Activated CD4-positive, alpha-beta T cell treated with anti-CD3 and anti-CD28 coated beads, Interleukin-2, amount 10 ng/mL, durations not matched to agents 24 days and 14 days (primary cell): ENCODE data around the gene TEK. TPM values are rescaled to one million over a fixed set of nuclear protein-coding genes. Genes with fewer than 3 reads are reported as not detected.
"Not testable (repeated sequence)": the region's sequence is repeated elsewhere in the genome, so short reads cannot be mapped to it uniquely, and the experiment has no call there.

Source experiments
- DNase-seq: peaks from one replicate; pipeline ENCODE4 v3.0.0; 2022
- H3K27ac Mint-ChIP-seq: one replicate; pipeline ENCODE4 v1.8.0; 2022; ENCODE audit warnings: mild to moderate bottlenecking, mixed read lengths
- H3K27me3 Mint-ChIP-seq: one replicate; pipeline ENCODE4 v1.8.0; 2022; ENCODE audit warnings: mixed read lengths
- H3K36me3 Mint-ChIP-seq: one replicate; pipeline ENCODE4 v1.8.0; 2022; ENCODE audit warnings: low read depth, mild to moderate bottlenecking, mixed read lengths
- H3K4me1 Mint-ChIP-seq: one replicate; pipeline ENCODE4 v1.8.0; 2021; ENCODE audit warnings: mixed read lengths
- H3K4me3 Mint-ChIP-seq: one replicate; pipeline ENCODE4 v1.8.0; 2022; ENCODE audit warnings: mild to moderate bottlenecking, moderate library complexity, mixed read lengths
- H3K9me3 Mint-ChIP-seq: one replicate; pipeline ENCODE4 v1.8.0; 2021; ENCODE audit warnings: mixed read lengths
- intact Hi-C: fragments of 100-400 bp; cut with micrococcal nuclease; formaldehyde crosslinking; loops from one replicate; pipeline ENCODE4 v1.15.1; 2023
- total RNA-seq: library from RNA; stranded (reverse); gene quantifications from 2 replicates; pipeline ENCODE4 v1.2.3, GENCODE V29; 2022

The TEK gene
- total RNA-seq, 1 donor from 2014 or later, result not detected

DNA sequence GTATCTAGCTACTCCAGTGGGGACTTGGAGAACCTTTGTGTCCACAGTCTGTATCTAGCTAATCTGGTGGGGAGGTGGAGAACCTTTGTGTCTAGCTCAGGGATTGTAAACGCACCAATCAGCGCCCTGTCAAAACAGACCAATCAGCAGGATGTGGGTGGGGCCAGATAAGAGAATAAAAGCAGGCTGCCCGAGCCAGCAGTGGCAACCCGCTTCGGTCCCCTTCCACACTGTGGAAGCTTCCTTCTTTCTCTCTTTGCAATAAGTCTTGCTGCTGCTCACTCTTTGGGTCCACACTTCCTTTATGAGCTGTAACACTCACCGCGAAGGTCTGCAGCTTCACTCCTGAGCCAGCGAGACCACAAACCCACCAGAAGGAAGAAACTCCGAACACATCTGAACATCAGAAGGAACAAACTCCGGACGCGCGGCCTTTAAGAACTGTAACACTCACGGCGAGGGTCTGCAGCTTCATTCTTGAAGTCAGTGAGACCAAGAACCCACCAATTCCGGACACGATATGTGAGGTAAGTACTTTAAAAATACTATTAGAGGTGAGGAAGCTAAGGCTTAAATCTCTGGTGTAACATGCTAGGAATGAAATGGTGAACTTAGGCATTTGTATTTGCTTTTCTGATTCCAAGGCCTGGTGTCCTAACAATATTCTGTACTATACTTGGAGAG is 15.5 kb upstream of the TEK start:
- not testable (repeated sequence) for H3K27ac Mint-ChIP-seq, H3K36me3 Mint-ChIP-seq, H3K4me1 Mint-ChIP-seq, DNase-seq, H3K9me3 Mint-ChIP-seq, H3K27me3 Mint-ChIP-seq
- intact Hi-C loops, result loop anchor here (10.0 kb wide), 1 partner anchor 59 kb away; no protein-coding TSS in a partner anchor
- peak overlapping the region; percentile 13 for H3K4me3 Mint-ChIP-seq

GRCh38 chr9:27094640-27095298 is 14.3 kb upstream of the TEK start:
- Mint-ChIP-seq H3K9me3 (no peaks in the 10 kb centered on the region), H3K27me3 (peaks cover 5% of the 10 kb centered on the region), H3K4me3 (no peak overlapping the region), H3K36me3 (no peaks in the 10 kb centered on the region), H3K4me1 (peaks cover 2% of the 10 kb centered on the region), H3K27ac (no peak overlapping the region)
- intact Hi-C loops, result loop anchor here (10.0 kb wide), 1 partner anchor 60 kb away; no protein-coding TSS in a partner anchor
- no peak for DNase-seq

- Mint-ChIP-seq H3K9me3 (no peaks in the 10 kb centered on the region), H3K4me3 (no peak overlapping the region)
Measured at GRCh38 chr9:27107241-27107640, 1.8 kb upstream of the TEK start.

DNA sequence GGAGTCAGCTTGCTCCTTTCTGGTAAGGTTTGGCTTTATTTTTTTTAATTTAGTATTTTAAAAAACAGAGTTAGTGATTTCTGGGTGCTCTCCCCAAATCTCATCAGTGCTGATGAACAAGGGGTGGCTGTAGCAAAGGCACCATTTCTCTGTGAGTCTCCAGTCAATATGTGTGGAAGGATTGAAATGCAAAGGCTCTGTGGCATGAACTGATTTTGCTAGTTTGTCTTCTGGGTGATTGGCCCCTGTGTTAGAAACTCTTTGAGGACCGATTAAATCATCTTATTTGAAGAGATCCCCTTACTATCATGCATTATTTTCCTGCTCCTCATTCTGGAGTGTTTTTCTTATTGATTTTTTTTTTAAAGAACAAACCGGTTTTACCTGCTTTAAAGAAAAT is 596 bp downstream of the TEK start:
- intact Hi-C loops, result no loop called here
- Mint-ChIP-seq H3K27ac (no peak overlapping the region), H3K27me3 (peaks cover 3% of the 10 kb centered on the region), H3K36me3 (no peaks in the 10 kb centered on the region), H3K9me3 (no peaks in the 10 kb centered on the region), H3K4me3 (no peak overlapping the region), H3K4me1 (no peaks in the 10 kb centered on the region)
- no peak for DNase-seq

More at GRCh38 chr9:27107241-27107640, 1.8 kb upstream of the TEK start:
- Mint-ChIP-seq H3K36me3 (no peaks in the 10 kb centered on the region), H3K27ac (no peak overlapping the region), H3K4me1 (no peaks in the 10 kb centered on the region), H3K27me3 (peaks cover 3% of the 10 kb centered on the region)
- DNase-seq, result no peak
- intact Hi-C loops, result no loop called here

DNA sequence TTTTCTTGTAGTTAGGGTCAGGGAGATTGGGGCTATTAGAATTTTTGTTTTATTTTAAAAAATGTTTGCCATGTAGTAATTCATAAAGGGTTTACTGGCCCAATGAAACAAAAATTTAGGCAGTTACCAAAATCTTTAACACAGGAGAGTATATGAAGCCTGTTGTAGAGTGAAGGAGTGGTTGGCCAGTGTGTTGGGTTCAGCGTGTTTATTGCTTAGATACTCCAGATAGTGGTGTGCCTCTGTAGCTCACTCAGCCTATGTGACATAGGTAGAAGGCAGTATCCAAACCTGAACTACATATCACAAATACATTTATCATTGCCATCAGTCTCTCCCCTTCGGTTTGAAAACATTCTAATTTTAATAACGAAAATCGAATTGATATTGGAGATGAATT is 1.2 kb downstream of the TEK start:
- H3K27ac Mint-ChIP-seq, result no peak overlapping the region
- no peak for DNase-seq
- no peaks in the 10 kb centered on the region for H3K4me1 Mint-ChIP-seq
- H3K9me3 Mint-ChIP-seq, result no peaks in the 10 kb centered on the region
- no peak overlapping the region for H3K4me3 Mint-ChIP-seq
- no peaks in the 10 kb centered on the region for H3K36me3 Mint-ChIP-seq
- intact Hi-C loops, result no loop called here
- H3K27me3 Mint-ChIP-seq, result peaks cover 3% of the 10 kb centered on the region

GRCh38 chr9:27112235-27112634 is 3.2 kb downstream of the TEK start:
- intact Hi-C loops, result no loop called here
- Mint-ChIP-seq H3K36me3 (no peaks in the 10 kb centered on the region), H3K27me3 (peaks cover 2% of the 10 kb centered on the region), H3K9me3 (no peaks in the 10 kb centered on the region), H3K4me3 (no peak overlapping the region), H3K4me1 (no peaks in the 10 kb centered on the region), H3K27ac (no peak overlapping the region)
- DNase-seq, result no peak

- Mint-ChIP-seq H3K4me3 (no peak overlapping the region), H3K27me3 (no peaks in the 10 kb centered on the region), H3K9me3 (no peaks in the 10 kb centered on the region), H3K27ac (no peak overlapping the region), H3K36me3 (no peaks in the 10 kb centered on the region), H3K4me1 (no peaks in the 10 kb centered on the region)
- no peak for DNase-seq
- intact Hi-C loops, result no loop called here
Measured at GRCh38 chr9:27117489-27118135, 8.6 kb downstream of the TEK start.

- no peaks in the 10 kb centered on the region for H3K9me3 Mint-ChIP-seq
- no peak overlapping the region for H3K4me3 Mint-ChIP-seq
Measured at GRCh38 chr9:27118916-27119315, 9.9 kb downstream of the TEK start.

DNA sequence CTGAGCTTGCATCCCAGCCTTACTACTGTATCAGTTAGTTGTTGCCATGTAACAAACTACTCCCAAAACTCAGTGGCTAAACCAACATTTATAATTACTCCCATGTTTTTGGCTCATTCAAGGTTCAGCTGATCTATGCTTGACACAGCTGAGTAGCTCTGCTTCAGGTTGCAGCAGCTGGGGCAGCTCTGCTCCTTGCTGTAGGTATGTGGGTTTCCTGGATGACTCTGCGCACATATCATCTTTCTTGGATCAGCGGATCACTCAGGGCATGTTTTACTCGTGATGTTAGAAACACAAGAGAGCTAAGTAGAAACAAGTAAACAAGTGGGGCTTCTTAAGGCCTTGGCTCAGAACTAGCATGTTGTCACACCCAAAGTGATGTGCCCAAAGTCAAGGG is 15.1 kb downstream of the TEK start:
- Mint-ChIP-seq H3K36me3 (no peaks in the 10 kb centered on the region), H3K27me3 (no peaks in the 10 kb centered on the region)
- intact Hi-C loops, result no loop called here

More at GRCh38 chr9:27118916-27119315, 9.9 kb downstream of the TEK start:
- no peak for DNase-seq
- Mint-ChIP-seq H3K4me1 (no peaks in the 10 kb centered on the region), H3K27ac (no peak overlapping the region), H3K36me3 (no peaks in the 10 kb centered on the region), H3K27me3 (no peaks in the 10 kb centered on the region)
- intact Hi-C loops, result no loop called here

GRCh38 chr9:27125030-27125429 is 16.0 kb downstream of the TEK start:
- H3K27ac Mint-ChIP-seq, result no peak overlapping the region
- H3K27me3 Mint-ChIP-seq, result no peaks in the 10 kb centered on the region
- H3K4me3 Mint-ChIP-seq, result no peak overlapping the region
- H3K9me3 Mint-ChIP-seq, result no peaks in the 10 kb centered on the region
- intact Hi-C loops, result no loop called here
- H3K4me1 Mint-ChIP-seq, result no peaks in the 10 kb centered on the region
- no peaks in the 10 kb centered on the region for H3K36me3 Mint-ChIP-seq
- no peak for DNase-seq

More for the DNA sequence above, 15.1 kb downstream of the TEK start:
- Mint-ChIP-seq H3K4me1 (no peaks in the 10 kb centered on the region), H3K9me3 (no peaks in the 10 kb centered on the region), H3K4me3 (no peak overlapping the region), H3K27ac (no peak overlapping the region)
- no peak for DNase-seq

- Mint-ChIP-seq H3K9me3 (no peaks in the 10 kb centered on the region), H3K27me3 (no peaks in the 10 kb centered on the region), H3K36me3 (no peaks in the 10 kb centered on the region), H3K27ac (no peak overlapping the region), H3K4me1 (no peaks in the 10 kb centered on the region), H3K4me3 (no peak overlapping the region)
- no peak for DNase-seq
- intact Hi-C loops, result no loop called here
Measured at GRCh38 chr9:27125936-27126335, 16.9 kb downstream of the TEK start.

- Mint-ChIP-seq H3K36me3 (no peaks in the 10 kb centered on the region), H3K4me3 (no peak overlapping the region), H3K4me1 (no peaks in the 10 kb centered on the region), H3K27me3 (no peaks in the 10 kb centered on the region), H3K9me3 (no peaks in the 10 kb centered on the region), H3K27ac (no peak overlapping the region)
- DNase-seq, result no peak
- intact Hi-C loops, result no loop called here
Measured at GRCh38 chr9:27126670-27127069, 17.6 kb downstream of the TEK start.

- H3K27ac Mint-ChIP-seq, result no peak overlapping the region
- no peaks in the 10 kb centered on the region for H3K9me3 Mint-ChIP-seq
- no peaks in the 10 kb centered on the region for H3K27me3 Mint-ChIP-seq
Measured at GRCh38 chr9:27129221-27129620, 20.2 kb downstream of the TEK start.

GRCh38 chr9:27131731-27132130 is 22.7 kb downstream of the TEK start:
- Mint-ChIP-seq H3K4me1 (no peaks in the 10 kb centered on the region), H3K27ac (no peak overlapping the region), H3K9me3 (no peaks in the 10 kb centered on the region), H3K36me3 (no peaks in the 10 kb centered on the region), H3K4me3 (no peak overlapping the region), H3K27me3 (no peaks in the 10 kb centered on the region)
- no peak for DNase-seq
- intact Hi-C loops, result no loop called here

More at GRCh38 chr9:27129221-27129620, 20.2 kb downstream of the TEK start:
- intact Hi-C loops, result no loop called here
- Mint-ChIP-seq H3K36me3 (no peaks in the 10 kb centered on the region), H3K4me3 (no peak overlapping the region), H3K4me1 (no peaks in the 10 kb centered on the region)
- DNase-seq, result no peak
